MM.1S (cell line): Measurements from ENCODE around the gene GRAMD1A.

Source experiments
- DNase-seq: peaks from one replicate; pipeline ENCODE4 v3.0.0-alpha.2; 2015
- H2AFZ ChIP-seq: fragments of 300-600 bp; sonication (generic); 2 replicates; pipeline ENCODE4 v1.6.0; 2016; ENCODE audit warnings: antibody characterized with exemption, low read length
- H3F3A ChIP-seq: fragments of 300-600 bp; sonication (generic); 2 replicates; pipeline ENCODE4 v1.6.1; 2016; ENCODE audit warnings: mild to moderate bottlenecking, antibody characterized with exemption, low read length, moderate library complexity, mixed read lengths; ENCODE audit not compliant: insufficient read depth
- H3K27ac ChIP-seq: fragments of 300-600 bp; sonication (generic); 2 replicates; pipeline ENCODE4 v1.5.1; 2016; ENCODE audit warnings: mild to moderate bottlenecking, low read length
- H3K27me3 ChIP-seq: fragments of 300-600 bp; sonication (generic); replicated peaks from 2 replicates; pipeline ENCODE4 v1.6.0; 2016; ENCODE audit warnings: low read length; ENCODE audit not compliant: insufficient read depth
- H3K36me3 ChIP-seq: fragments of 300-600 bp; sonication (generic); replicated peaks from 2 replicates; pipeline ENCODE4 v1.6.1; 2016; ENCODE audit warnings: mild to moderate bottlenecking, low read length, mixed read lengths; ENCODE audit not compliant: insufficient read depth
- H3K4me1 ChIP-seq: fragments of 300-600 bp; sonication (generic); 2 replicates; pipeline ENCODE4 v1.6.1; 2016; ENCODE audit warnings: low read length, mixed read lengths
- H3K4me2 ChIP-seq: fragments of 300-600 bp; sonication (generic); 2 replicates; pipeline ENCODE4 v1.6.0; 2016; ENCODE audit warnings: low read depth, low read length
- H3K4me3 ChIP-seq: fragments of 300-600 bp; sonication (generic); 2 replicates; pipeline ENCODE4 v1.5.1; 2016; ENCODE audit warnings: low read length, mixed read lengths
- H3K79me2 ChIP-seq: fragments of 300-600 bp; sonication (generic); 2 replicates; pipeline ENCODE4 v1.6.1; 2016; ENCODE audit warnings: mixed run types, low read length, mixed read lengths
- H3K9ac ChIP-seq: fragments of 300-600 bp; sonication (generic); 2 replicates; pipeline ENCODE4 v1.6.1; 2016; ENCODE audit warnings: low read length, mixed read lengths
- H3K9me2 ChIP-seq: fragments of 300-600 bp; sonication (generic); replicated peaks from 2 replicates; pipeline ENCODE4 v1.6.1; 2016; ENCODE audit warnings: mild to moderate bottlenecking, low read length, mixed read lengths; ENCODE audit not compliant: insufficient read depth
- H3K9me3 ChIP-seq: fragments of 300-600 bp; sonication (generic); replicated peaks from 2 replicates; pipeline ENCODE4 v1.6.1; 2016; ENCODE audit warnings: mild to moderate bottlenecking, low read length, mixed read lengths; ENCODE audit not compliant: insufficient read depth
- H4K20me1 ChIP-seq: fragments of 300-600 bp; sonication (generic); 2 replicates; pipeline ENCODE4 v1.6.1; 2016; ENCODE audit warnings: mild to moderate bottlenecking, low read length, moderate library complexity, mixed read lengths; ENCODE audit not compliant: insufficient read depth
- EZH2 ChIP-seq: fragments of 300-600 bp; sonication (generic); optimal IDR thresholded peaks from 2 replicates; pipeline ENCODE3; 2017; ENCODE audit warnings: low read depth, mild to moderate bottlenecking, antibody characterized with exemption, low read length, mixed read lengths
- EZH2phosphoT487 ChIP-seq: fragments of 300-600 bp; sonication (generic); IDR thresholded peaks from 2 replicates; pipeline ENCODE4 v1.6.1; 2018; ENCODE audit warnings: antibody characterized with exemption, low read length
- TF ChIP-seq, protein P1 (sequence below): fragments of 300-600 bp; sonication (generic); IDR thresholded peaks from 2 replicates; pipeline ENCODE4 v1.5.1; 2016; ENCODE audit warnings: antibody characterized with exemption, low read length, mixed read lengths

Gene GRAMD1A

DNA sequence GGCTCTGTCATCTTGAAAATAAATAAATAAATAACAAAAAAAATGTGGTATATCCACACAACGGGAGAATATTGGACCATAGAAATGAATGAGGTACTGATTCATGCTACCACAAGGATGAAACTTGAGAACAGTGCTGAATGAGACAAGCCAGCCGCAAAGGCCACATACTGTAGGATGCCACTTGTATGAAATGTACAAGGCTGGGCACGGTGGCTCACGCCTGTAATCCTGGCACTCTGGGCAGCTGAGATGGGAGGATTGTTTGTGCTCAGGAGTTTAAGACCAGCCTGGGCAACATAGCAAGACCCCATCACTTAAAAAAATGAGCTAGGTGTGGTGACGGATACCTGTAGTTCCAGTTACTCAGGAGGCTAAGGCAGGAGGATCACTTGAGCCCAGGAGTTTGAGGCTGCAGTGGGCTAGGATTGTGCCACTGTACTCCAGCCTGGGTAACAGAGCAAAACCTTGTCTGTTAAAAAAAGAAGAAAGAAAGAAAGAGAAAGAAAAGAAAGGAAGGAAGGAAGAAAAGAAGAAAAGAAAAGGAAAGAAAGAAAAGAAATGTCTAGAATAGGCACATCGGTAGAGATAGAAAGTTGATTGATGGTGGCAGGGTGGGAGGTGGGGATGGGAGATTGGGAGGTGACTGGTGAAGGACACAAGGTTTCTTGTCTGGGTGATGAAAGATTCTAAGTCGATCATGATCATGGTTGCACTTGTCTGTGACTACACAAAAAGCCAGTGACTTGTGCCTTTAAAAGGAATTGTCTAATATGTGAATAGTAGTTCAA, 61.7 kb downstream of the GRAMD1A start:
- H3K4me2 ChIP-seq = no peak overlapping the region
- no peaks in the 10 kb centered on the region for H3F3A ChIP-seq
- no peaks in the 10 kb centered on the region for H3K9me2 ChIP-seq
- no peak overlapping the region for H2AFZ ChIP-seq
- H3K36me3 ChIP-seq = no peaks in the 10 kb centered on the region
- no peaks in the 10 kb centered on the region for H3K4me1 ChIP-seq
- no peaks in the 10 kb centered on the region for H3K79me2 ChIP-seq
- H3K9me3 ChIP-seq = no peaks in the 10 kb centered on the region
- no peak for DNase-seq
- no peak overlapping the region for H3K27ac ChIP-seq
- H3K9ac ChIP-seq = no peak overlapping the region
- no peak overlapping the region for H3K4me3 ChIP-seq
- no peaks in the 10 kb centered on the region for H4K20me1 ChIP-seq
- peaks cover 46% of the 10 kb centered on the region for H3K27me3 ChIP-seq
- TF ChIP-seq EZH2 = no peak
- TF ChIP-seq, protein P1, sequence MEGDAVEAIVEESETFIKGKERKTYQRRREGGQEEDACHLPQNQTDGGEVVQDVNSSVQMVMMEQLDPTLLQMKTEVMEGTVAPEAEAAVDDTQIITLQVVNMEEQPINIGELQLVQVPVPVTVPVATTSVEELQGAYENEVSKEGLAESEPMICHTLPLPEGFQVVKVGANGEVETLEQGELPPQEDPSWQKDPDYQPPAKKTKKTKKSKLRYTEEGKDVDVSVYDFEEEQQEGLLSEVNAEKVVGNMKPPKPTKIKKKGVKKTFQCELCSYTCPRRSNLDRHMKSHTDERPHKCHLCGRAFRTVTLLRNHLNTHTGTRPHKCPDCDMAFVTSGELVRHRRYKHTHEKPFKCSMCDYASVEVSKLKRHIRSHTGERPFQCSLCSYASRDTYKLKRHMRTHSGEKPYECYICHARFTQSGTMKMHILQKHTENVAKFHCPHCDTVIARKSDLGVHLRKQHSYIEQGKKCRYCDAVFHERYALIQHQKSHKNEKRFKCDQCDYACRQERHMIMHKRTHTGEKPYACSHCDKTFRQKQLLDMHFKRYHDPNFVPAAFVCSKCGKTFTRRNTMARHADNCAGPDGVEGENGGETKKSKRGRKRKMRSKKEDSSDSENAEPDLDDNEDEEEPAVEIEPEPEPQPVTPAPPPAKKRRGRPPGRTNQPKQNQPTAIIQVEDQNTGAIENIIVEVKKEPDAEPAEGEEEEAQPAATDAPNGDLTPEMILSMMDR = no peak
- no peak for TF ChIP-seq EZH2phosphoT487

DNA sequence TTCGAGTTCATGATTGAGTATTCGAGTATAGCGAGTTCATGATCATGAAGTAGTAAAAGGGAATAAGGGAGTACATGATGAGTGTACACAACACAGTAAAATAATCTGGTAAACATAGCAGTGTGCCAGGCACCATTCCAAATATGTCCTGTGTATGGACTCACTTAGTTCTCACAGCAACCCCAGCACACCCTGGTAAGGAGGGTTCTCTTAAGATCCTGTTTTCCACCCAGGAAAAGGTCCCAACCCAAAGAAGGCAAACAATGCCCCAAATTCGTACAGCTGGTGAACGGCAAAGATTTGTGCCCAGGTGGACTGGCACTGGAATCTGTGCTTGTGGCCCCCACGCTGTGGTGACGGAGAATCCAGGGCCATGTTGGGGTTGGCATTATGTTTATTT, 62.8 kb downstream of the GRAMD1A start:
- Histone ChIP-seq H2AFZ (no peak overlapping the region), H3K27ac (no peak overlapping the region), H3K4me3 (no peak overlapping the region), H3K9me3 (no peaks in the 10 kb centered on the region), H3K4me1 (no peaks in the 10 kb centered on the region), H3K27me3 (peaks cover 42% of the 10 kb centered on the region), H4K20me1 (no peaks in the 10 kb centered on the region), H3K79me2 (no peaks in the 10 kb centered on the region), H3K4me2 (no peak overlapping the region), H3K9me2 (no peaks in the 10 kb centered on the region), H3F3A (no peaks in the 10 kb centered on the region), H3K36me3 (no peaks in the 10 kb centered on the region), H3K9ac (no peak overlapping the region)
- DNase-seq = no peak
- TF ChIP-seq EZH2 (no peak), EZH2phosphoT487 (no peak)
- TF ChIP-seq, protein P1 = no peak

DNA sequence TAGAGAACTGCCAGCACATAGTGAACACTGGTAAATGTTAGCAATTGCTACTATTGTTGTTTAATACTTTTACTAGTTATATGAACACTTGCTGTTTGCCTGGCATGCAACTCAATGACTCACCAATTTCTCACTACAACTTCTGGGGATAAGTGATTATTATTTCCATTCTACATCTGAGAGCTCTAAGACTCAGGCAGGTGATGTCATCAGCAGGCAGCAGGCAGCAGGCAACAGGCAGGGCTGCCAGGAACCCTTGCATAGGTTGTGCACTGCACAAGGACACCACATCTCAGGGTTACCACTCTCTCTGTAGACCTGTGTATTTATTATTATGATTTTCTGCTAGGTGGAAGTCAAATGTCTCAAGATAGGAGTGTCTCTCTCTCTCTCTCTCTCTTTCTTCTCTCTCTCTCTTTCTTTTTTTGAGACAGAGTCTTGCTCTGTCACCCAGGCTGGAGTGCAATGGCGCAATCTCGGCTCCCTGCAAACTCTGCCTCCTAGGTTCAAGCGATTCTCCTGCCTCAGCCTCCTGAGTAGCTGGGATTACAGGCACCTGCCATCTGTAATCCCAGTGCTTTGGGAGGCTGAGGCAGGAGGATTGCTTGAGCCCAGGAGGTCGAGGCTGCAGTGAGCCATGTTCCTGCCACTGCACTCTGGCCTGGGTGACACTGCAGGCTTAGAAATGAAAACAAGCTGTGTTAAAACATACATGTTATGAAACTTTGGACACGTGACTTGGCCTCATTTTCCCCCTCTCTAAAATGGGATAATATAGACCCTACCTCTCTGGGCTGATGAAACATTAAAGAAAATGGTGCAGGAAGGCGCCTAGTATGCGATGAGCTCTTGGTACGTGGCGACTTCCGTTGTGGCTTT, 64.1 kb downstream of the GRAMD1A start:
- Histone ChIP-seq H3K4me3 (no peak overlapping the region), H3K27me3 (peaks cover 48% of the 10 kb centered on the region), H3K36me3 (no peaks in the 10 kb centered on the region), H3F3A (no peaks in the 10 kb centered on the region), H3K79me2 (no peaks in the 10 kb centered on the region), H3K9ac (no peak overlapping the region), H3K27ac (no peak overlapping the region), H3K4me1 (no peaks in the 10 kb centered on the region), H3K9me3 (no peaks in the 10 kb centered on the region), H3K4me2 (no peak overlapping the region), H2AFZ (no peak overlapping the region), H3K9me2 (no peaks in the 10 kb centered on the region), H4K20me1 (no peaks in the 10 kb centered on the region)
- no peak for DNase-seq
- TF ChIP-seq EZH2 (no peak), EZH2phosphoT487 (no peak)
- TF ChIP-seq, protein P1 = no peak
